Keratinocyte (primary cell): ENCODE results near the gene SLITRK5. TPM values are rescaled to one million over a fixed set of nuclear protein-coding genes. Genes with fewer than 3 reads are reported as not detected.
A peak's percentile ranks its signal among the peaks of the same experiment; 100 is the strongest.

Experiments used
- DNase-seq: peaks from one replicate; pipeline ENCODE4 v3.0.0-alpha.2; 2011; ENCODE audit warnings: low read depth, missing footprints, low spot score
- FAIRE-seq: peaks from 2 replicates; lab custom pipeline; 2011; peaks lifted over from hg19 to GRCh38; lab: Jason Lieb, UNC
- H2AFZ ChIP-seq: 2 replicates; pipeline ENCODE4 v1.6.0; 2012; ENCODE audit warnings: low read length, control low read depth, inconsistent platforms; ENCODE audit not compliant: control insufficient read depth
- H3K27ac ChIP-seq: 2 replicates; pipeline ENCODE4 v1.5.1; 2011; ENCODE audit warnings: low read length; ENCODE audit not compliant: control insufficient read depth, insufficient read depth
- H3K27me3 ChIP-seq: 3 replicates; pipeline ENCODE4 v1.6.0; 2011; ENCODE audit warnings: low read length; ENCODE audit not compliant: control insufficient read depth, insufficient read depth; ENCODE audit errors: extremely low read depth
- H3K36me3 ChIP-seq, 2 experiments: 2 replicates in 1 of 2; 3 replicates in 1 of 2; pipeline ENCODE4 v1.5.1; 2011; ENCODE audit warnings: low read length in 2 of 2, mild to moderate bottlenecking in 1 of 2; ENCODE audit not compliant: control insufficient read depth in 2 of 2, insufficient read depth in 2 of 2; ENCODE audit errors: extremely low read depth in 1 of 2
- H3K4me1 ChIP-seq: 3 replicates; pipeline ENCODE4 v1.5.1; 2011; ENCODE audit warnings: low read length; ENCODE audit not compliant: control insufficient read depth, insufficient read depth; ENCODE audit errors: extremely low read depth
- H3K4me2 ChIP-seq: 3 replicates; pipeline ENCODE4 v1.6.0; 2011; ENCODE audit warnings: low read depth, low read length; ENCODE audit not compliant: control insufficient read depth, insufficient read depth; ENCODE audit errors: extremely low read depth
- H3K4me3 ChIP-seq, 3 experiments: fragments of 200-600 bp in 1 of 3; sonication (generic) in 1 of 3; 2 replicates in 2 of 3; 3 replicates in 1 of 3; pipeline ENCODE4 v1.5.1; 2011 to 2016; ENCODE audit warnings: low read length in 3 of 3, mild to moderate bottlenecking in 3 of 3, control low read depth in 2 of 3, inconsistent platforms in 1 of 3, low read depth in 1 of 3, mixed read lengths in 1 of 3, mixed run types in 1 of 3, moderate library complexity in 1 of 3; ENCODE audit not compliant: control insufficient read depth in 2 of 3, insufficient read depth in 2 of 3; ENCODE audit errors: extremely low read depth in 1 of 3
- H3K79me2 ChIP-seq: 2 replicates; pipeline ENCODE4 v1.6.0; 2012; ENCODE audit warnings: low read length; ENCODE audit not compliant: control insufficient read depth, insufficient read depth
- H3K9ac ChIP-seq: 3 replicates; pipeline ENCODE4 v1.6.0; 2011; ENCODE audit warnings: low read length; ENCODE audit not compliant: control insufficient read depth, insufficient read depth; ENCODE audit errors: extremely low read depth
- H3K9me1 ChIP-seq: 3 replicates; pipeline ENCODE4 v1.6.0; 2011; ENCODE audit warnings: low read length; ENCODE audit not compliant: control insufficient read depth, insufficient read depth; ENCODE audit errors: extremely low read depth
- H3K9me3 ChIP-seq: 2 replicates; pipeline ENCODE4 v1.5.1; 2012; ENCODE audit warnings: low read depth, low read length; ENCODE audit not compliant: control insufficient read depth
- H4K20me1 ChIP-seq: 3 replicates; pipeline ENCODE4 v1.6.0; 2011; ENCODE audit warnings: low read length; ENCODE audit not compliant: control insufficient read depth, insufficient read depth; ENCODE audit errors: extremely low read depth
- CTCF ChIP-seq, 3 experiments: IDR thresholded peaks in 1 of 3; conservative IDR thresholded peaks in 1 of 3; optimal IDR thresholded peaks in 1 of 3; 2 replicates in 2 of 3; 3 replicates in 1 of 3; pipeline versions ENCODE3 to v1.5.1; 2011; ENCODE audit warnings: low read length in 3 of 3, mild to moderate bottlenecking in 3 of 3, moderate library complexity in 2 of 3, control low read depth in 1 of 3, inconsistent platforms in 1 of 3; ENCODE audit not compliant: insufficient read depth in 2 of 3; ENCODE audit errors: extremely low read depth in 1 of 3
- EZH2 ChIP-seq: IDR thresholded peaks from one replicate; pipeline ENCODE4 v1.6.1; 2012; ENCODE audit warnings: inconsistent platforms, mild to moderate bottlenecking, low read length, moderate library complexity
- dilution Hi-C: fragments of 300-500 bp; cut with MboI; formaldehyde crosslinking; loops from one replicate; pipeline ENCODE4 v1.7.0; 2020; ENCODE audit warnings: low sequenced_read_pairs; ENCODE audit not compliant: extremely low pct_ligation_motif_present
- polyA plus RNA-seq, 5 experiments: library from polyadenylated mRNA; depleted of rRNA in 3 of 5; stranded (reverse) in 3 of 5; stranded (forward) in 1 of 5; unstranded in 1 of 5; fragments of >200 nt; gene quantifications; 1 replicate in 1 of 5; 2 replicates in 3 of 5; 3 replicates in 1 of 5; pipeline versions ENCODE4 v1.2.1 to v1.2.3, GENCODE V29; 2011 to 2012; ENCODE audit warnings: missing spikeins in 2 of 5, low read depth in 1 of 5, low replicate concordance in 1 of 5

SLITRK5 gene
- polyA plus RNA-seq, 1 donor (not counting 4 experiments of a cell fraction or from before 2014, with no cell fraction given), result 0.01 TPM

- no peaks in the 10 kb centered on the region for H3K9me3 ChIP-seq
- H3K27me3 ChIP-seq, result peaks cover 57% of the 10 kb centered on the region
- H3K36me3 ChIP-seq, result no peaks in the 10 kb centered on the region
- peaks cover 8% of the 10 kb centered on the region for H3K4me1 ChIP-seq
- no peaks in the 10 kb centered on the region for H3K79me2 ChIP-seq
- no peaks in the 10 kb centered on the region for H3K9me1 ChIP-seq
- H3K27ac ChIP-seq, result no peak overlapping the region
- peak overlapping the region; percentile 58 for H2AFZ ChIP-seq
- DNase-seq (no peak), FAIRE-seq (no peak)
- dilution Hi-C loops, result no loop called here
- peak overlapping the region; percentile 87 for H3K4me2 ChIP-seq
- TF ChIP-seq CTCF (optimal IDR thresholded peaks at IDR 0.05 in 1 of 3, IDR thresholded peaks at IDR 0.05 in 1 of 3, conservative IDR thresholded peaks at IDR 0.05 in 1 of 3; ENCODE audit: extremely low read depth in 1 of 3, insufficient read depth in 2 of 3, low read length in 3 of 3) (no peak), EZH2 (peak; percentile 86)
- H3K4me3 ChIP-seq, result peak overlapping the region; percentile 28 to 72 (median 59)
- H4K20me1 ChIP-seq, result no peaks in the 10 kb centered on the region
- no peak overlapping the region for H3K9ac ChIP-seq
Observed at GRCh38 chr13:87677496-87678371, 6.6 kb downstream of the SLITRK5 start.

GRCh38 chr13:87678372-87678752, 7.2 kb downstream of the SLITRK5 start:
- peak overlapping the region; percentile 58 for H2AFZ ChIP-seq
- H3K4me1 ChIP-seq, result peaks cover 8% of the 10 kb centered on the region
- no peaks in the 10 kb centered on the region for H3K79me2 ChIP-seq
- FAIRE-seq, result no peak
- H3K9ac ChIP-seq, result no peak overlapping the region
- H3K27me3 ChIP-seq, result peaks cover 51% of the 10 kb centered on the region
- H3K9me1 ChIP-seq, result no peaks in the 10 kb centered on the region
- peak overlapping the region in 2 of 3 experiments; percentile 59 to 72 for H3K4me3 ChIP-seq
- DNase-seq, result no peak
- H4K20me1 ChIP-seq, result no peaks in the 10 kb centered on the region
- H3K36me3 ChIP-seq, result no peaks in the 10 kb centered on the region
- no peak for TF ChIP-seq EZH2
- no peak for TF ChIP-seq CTCF (optimal IDR thresholded peaks at IDR 0.05 in 1 of 3, IDR thresholded peaks at IDR 0.05 in 1 of 3, conservative IDR thresholded peaks at IDR 0.05 in 1 of 3; ENCODE audit: extremely low read depth in 1 of 3, insufficient read depth in 2 of 3, low read length in 3 of 3)
- no peak overlapping the region for H3K27ac ChIP-seq
- dilution Hi-C loops, result no loop called here
- peak overlapping the region; percentile 87 for H3K4me2 ChIP-seq
- no peaks in the 10 kb centered on the region for H3K9me3 ChIP-seq
